ENCODE data around the gene CYP1B1. TPM values are rescaled to one million over a fixed set of nuclear protein-coding genes. Genes with fewer than 3 reads are reported as not detected.
A peak's percentile ranks its signal among the peaks of the same experiment; 100 is the strongest.
"Not testable (repeated sequence)": the region's sequence is repeated elsewhere in the genome, so short reads cannot be mapped to it uniquely, and the experiment has no call there.

CYP1B1 gene
- total and polyA plus RNA-seq, 2 of the 13 experiments (the other 11 are each of a cell fraction or from before 2014, with no cell fraction given): not detected

DNA sequence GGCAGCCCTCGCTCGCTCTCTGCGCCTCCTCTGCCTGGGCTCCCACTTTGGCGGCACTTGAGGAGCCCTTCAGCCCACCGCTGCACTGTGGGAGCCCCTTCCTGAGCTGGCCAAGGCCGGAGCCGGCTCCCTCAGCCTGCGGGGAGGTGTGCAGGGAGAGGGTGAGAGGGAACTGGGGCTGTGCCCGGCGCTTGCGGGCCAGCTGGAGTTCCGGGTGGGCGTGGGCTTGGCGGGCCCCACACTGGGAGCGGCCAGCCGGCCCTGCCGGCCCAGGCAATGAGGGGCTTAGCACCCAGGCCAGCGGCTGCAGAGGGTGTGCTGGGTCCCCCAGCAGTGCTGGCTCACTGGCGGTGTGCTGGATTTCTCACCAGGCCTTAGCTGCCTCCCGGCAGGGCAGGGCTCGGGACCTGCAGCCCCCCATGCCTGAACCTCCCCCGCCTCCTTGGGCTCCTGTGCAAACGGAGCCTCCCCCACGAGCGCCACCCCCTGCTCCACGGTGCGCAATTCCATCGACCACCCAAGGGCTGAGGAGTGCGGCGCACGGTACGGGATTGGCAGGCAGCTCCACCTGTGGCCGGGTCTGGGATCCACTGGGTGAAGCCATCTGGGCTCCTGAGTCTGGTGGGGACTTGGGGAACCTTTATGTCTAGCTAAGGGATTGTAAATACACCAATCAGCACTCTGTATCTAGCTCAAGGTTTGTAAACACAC is 55.4 kb downstream of the CYP1B1 start:
- H3K79me2 ChIP-seq (ENCODE audit: insufficient read depth, low read length); H3K36me3 ChIP-seq (replicated peaks in 1 of 2; ENCODE audit: control insufficient read depth in 1 of 2, insufficient read depth in 2 of 2, low read length in 2 of 2); H3K9me3 ChIP-seq (ENCODE audit: low read length); H3K4me2 ChIP-seq (ENCODE audit: low read depth, low read length); in situ Hi-C loops (cut with HindIII; ENCODE audit: extremely low pct_ligation_motif_present, low pct_unique_long_range_greater_than_20kb); CTCF ChIA-PET (ENCODE audit: low intra/inter-chr PET ratio, low total read pairs); H3K9ac ChIP-seq (ENCODE audit: insufficient read depth, low read depth, low read length); H3K4me1 ChIP-seq (ENCODE audit: insufficient read depth, low read length); FAIRE-seq; H2AFZ ChIP-seq (ENCODE audit: low read length); intact Hi-C loops (cut with micrococcal nuclease; ENCODE audit: unreplicated experiment); H3K4me3 ChIP-seq (replicated peaks in 1 of 3; ENCODE audit: insufficient read depth in 1 of 3, low read depth in 2 of 3, low read length in 3 of 3); H3K27ac ChIP-seq (ENCODE audit: extremely low read length, insufficient read depth, low read length); DNase-seq (ENCODE audit: low spot score); H3K27me3 ChIP-seq (ENCODE audit: control insufficient read depth in 1 of 2, insufficient read depth in 2 of 2, low read length in 2 of 2); BruUV-seq (replicated peaks); H4K20me1 ChIP-seq (ENCODE audit: insufficient read depth, low read length); POLR2A ChIA-PET: not testable (repeated sequence)
- WGBS (ENCODE audit: low lambda C conversion rate): 84% methylated on average over 29 of the region's 33 CpGs
- ATAC-seq: peak; percentile 52
- peak; percentile 11; the same call in 1 of the 2 replicates for TF ChIP-seq ZNF768 (CRISPR knock-in tag; IDR thresholded peaks at IDR 0.05)

GRCh38 chr2:38017836-38018235 is 58.1 kb downstream of the CYP1B1 start:
- Histone ChIP-seq H3K27ac (ENCODE audit: extremely low read length, insufficient read depth, low read length) (no peak overlapping the region), H3K4me2 (ENCODE audit: low read depth, low read length) (no peak overlapping the region), H4K20me1 (ENCODE audit: insufficient read depth, low read length) (no peaks in the 10 kb centered on the region), H3K27me3 (ENCODE audit: control insufficient read depth in 1 of 2, insufficient read depth in 2 of 2, low read length in 2 of 2) (peaks cover 0 to 3% of the 10 kb centered on the region in 2 experiments; a peak in 1 of 5 replicates), H3K9me3 (ENCODE audit: low read length) (no peaks in the 10 kb centered on the region), H3K36me3 (replicated peaks in 1 of 2; ENCODE audit: control insufficient read depth in 1 of 2, insufficient read depth in 2 of 2, low read length in 2 of 2) (no peaks in the 10 kb centered on the region), H3K79me2 (ENCODE audit: insufficient read depth, low read length) (no peaks in the 10 kb centered on the region), H3K9ac (ENCODE audit: insufficient read depth, low read depth, low read length) (no peak overlapping the region), H2AFZ (ENCODE audit: low read length) (no peak overlapping the region), H3K4me1 (ENCODE audit: insufficient read depth, low read length) (no peaks in the 10 kb centered on the region), H3K4me3 (replicated peaks in 1 of 3; ENCODE audit: insufficient read depth in 1 of 3, low read depth in 2 of 3, low read length in 3 of 3) (no peak overlapping the region)
- in situ Hi-C loops (cut with HindIII; ENCODE audit: extremely low pct_ligation_motif_present, low pct_unique_long_range_greater_than_20kb) (no loop called here), intact Hi-C loops (cut with micrococcal nuclease; ENCODE audit: unreplicated experiment) (no loop called here)
- DNase-seq (ENCODE audit: low spot score): no peak
- CTCF ChIA-PET (ENCODE audit: low intra/inter-chr PET ratio, low total read pairs): no interaction called here
- no peak for TF ChIP-seq PBX3 (CRISPR knock-in tag; IDR thresholded peaks at IDR 0.05; ENCODE audit: borderline replicate concordance)
- TF ChIP-seq FOXM1 (CRISPR knock-in tag; IDR thresholded peaks at IDR 0.05): no peak
- TF ChIP-seq ZNF235 (CRISPR knock-in tag; IDR thresholded peaks at IDR 0.05; ENCODE audit: borderline replicate concordance): no peak
- BruUV-seq (replicated peaks): no TSS peak
- FAIRE-seq: no peak
- no peak for ATAC-seq
- POLR2A ChIA-PET: no interaction called here
- 82% methylated on average over 7 of the region's 7 CpGs for WGBS (ENCODE audit: low lambda C conversion rate)

Other genes with a start within 250 kb of the CYP1B1 start
- gene RMDN2, start 150.9 kb downstream of the CYP1B1 start, total RNA-seq (2016; rRNA removed; fragmentation: Illumina TruSeq; extraction: Trizol): 4.7 and 8.9 TPM in 2 replicates
- 1.9 and 2.3 TPM in 2 replicates for gene RMDN2, start 150.9 kb downstream of the CYP1B1 start, polyA plus RNA-seq (2011; rRNA removed)